Activated CD4-positive, alpha-beta T cell treated with anti-CD3 and anti-CD28 coated beads, Interleukin-2, amount 50 U/mL, for 1 hour (primary cell): ENCODE measurements around the gene PIEZO2.
"Not testable (repeated sequence)": the region's sequence is repeated elsewhere in the genome, so short reads cannot be mapped to it uniquely, and the experiment has no call there.

ENCODE experiments used
- DNase-seq: peaks from one replicate; pipeline ENCODE4 v3.0.0-alpha.2; 2020

Gene PIEZO2

DNA sequence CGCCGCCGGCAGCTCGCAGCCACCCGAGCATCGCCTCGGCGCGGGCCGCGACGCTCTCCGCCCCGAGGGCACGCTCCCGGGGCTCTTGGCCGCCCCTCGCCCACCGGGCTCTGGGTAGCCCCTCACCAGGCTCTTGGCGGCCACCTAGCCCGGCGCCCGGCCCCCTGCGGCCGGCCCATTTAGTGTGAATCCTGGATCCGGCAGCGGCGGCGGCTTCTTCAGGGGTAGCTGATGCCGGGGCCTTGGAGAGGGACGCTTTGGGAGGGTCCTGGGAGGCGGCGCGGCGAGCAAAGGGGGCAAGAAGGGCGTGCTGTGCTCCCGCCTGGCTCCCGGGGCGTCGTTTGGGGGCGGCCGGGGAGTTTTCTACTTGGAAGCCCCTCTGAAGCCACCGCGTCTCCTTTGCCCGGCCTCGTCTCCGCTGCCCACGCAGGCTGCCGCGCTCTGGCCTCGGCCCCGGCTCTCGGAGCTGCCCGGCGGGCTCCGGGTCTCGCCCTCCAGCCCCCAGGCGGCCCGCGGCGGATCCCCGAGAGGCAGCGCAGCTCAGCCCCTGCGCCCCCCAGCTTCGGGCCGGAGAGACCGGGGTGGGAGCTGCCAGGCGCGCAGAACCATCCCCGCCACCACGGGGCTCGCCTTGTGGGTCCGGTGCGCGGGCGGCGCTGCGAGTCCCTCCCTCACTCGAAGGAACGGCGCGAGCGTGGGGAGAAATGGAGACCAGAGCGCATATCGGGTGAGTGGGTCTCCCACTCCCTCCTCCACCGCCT is 509 bp downstream of the PIEZO2 start:
- no peak for DNase-seq

DNA sequence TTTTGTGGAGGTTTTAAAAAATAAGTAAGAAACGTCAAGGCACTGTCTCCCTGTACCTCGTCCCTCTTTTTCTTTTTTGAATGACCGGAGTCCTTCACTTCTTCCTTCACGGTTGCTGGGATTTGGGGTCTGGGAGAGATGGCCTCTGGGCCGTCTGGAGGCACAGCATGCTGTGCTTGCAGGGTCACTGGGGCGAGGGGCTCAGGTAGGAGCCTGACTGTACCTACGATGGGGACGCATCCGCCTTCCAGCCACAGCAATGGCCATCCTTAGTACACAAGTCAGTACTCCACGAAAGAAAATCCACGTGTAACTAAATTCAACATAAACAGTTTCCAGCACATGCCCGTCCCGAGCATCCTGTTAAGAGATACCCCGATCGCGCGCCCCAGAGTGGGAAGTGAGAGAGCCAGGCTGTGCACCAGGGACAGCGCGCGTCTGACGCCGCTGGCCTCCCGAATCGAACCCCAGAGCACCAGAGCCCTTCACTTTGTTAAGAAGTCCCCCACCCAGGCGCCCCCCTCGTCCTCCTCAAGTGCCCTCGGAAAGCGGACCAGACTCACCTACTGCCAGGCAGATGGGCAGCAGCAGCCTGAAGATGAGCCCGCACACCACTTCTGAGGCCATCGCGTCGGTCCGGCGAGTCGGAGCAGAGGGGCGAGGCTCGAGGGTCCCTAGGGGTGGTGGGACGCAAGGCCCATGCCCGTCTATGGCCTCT is 1.2 kb downstream of the PIEZO2 start:
- DNase-seq = no peak

DNA sequence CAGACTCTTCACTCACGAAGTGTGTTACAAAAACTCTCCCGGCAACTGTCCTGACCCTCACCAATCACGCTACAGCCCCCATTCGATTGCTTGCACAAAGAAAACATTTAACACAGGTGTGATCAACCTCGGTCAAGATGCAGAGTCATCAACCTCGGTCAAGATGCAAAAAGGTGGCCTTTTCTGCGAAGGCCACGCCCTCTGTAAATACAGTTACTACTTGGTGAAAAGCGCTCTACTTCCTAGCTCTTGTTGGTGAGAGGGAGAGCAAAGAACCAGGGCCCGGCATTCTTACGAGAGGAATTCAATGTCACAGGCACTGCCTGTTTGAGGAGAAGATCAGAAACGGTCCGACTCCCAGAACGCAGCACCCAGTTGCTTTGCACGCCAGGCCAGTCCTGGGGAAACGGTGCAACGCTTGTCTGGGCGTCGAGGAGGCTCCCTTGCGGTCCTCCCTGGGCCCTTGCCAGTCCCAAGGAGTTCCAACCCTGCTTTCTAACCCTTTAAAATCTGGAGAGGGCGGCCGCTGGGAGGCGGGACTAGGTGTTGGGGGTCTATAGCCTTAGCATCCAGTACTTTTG is 1.9 kb downstream of the PIEZO2 start:
- DNase-seq = no peak

DNA sequence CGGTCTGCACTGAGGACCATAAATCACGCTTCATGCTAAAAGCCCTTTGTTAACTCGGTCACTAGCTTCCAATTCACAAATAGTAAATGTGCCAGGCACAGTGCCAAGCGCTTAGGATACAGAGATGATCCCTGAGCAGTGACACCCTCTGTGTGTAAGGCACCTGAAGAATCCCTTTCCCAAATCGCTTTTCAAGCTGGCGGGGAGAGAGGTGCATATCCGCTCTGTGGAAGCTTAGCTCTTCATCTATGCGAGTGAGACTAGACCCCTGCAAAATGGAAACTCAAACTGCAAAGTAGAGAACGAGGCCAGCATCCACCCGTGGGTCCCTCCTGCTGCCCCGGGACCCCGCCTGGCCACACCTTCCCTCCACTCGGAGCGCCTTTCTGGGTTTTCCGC is 2.4 kb downstream of the PIEZO2 start:
- DNase-seq = no peak

DNA sequence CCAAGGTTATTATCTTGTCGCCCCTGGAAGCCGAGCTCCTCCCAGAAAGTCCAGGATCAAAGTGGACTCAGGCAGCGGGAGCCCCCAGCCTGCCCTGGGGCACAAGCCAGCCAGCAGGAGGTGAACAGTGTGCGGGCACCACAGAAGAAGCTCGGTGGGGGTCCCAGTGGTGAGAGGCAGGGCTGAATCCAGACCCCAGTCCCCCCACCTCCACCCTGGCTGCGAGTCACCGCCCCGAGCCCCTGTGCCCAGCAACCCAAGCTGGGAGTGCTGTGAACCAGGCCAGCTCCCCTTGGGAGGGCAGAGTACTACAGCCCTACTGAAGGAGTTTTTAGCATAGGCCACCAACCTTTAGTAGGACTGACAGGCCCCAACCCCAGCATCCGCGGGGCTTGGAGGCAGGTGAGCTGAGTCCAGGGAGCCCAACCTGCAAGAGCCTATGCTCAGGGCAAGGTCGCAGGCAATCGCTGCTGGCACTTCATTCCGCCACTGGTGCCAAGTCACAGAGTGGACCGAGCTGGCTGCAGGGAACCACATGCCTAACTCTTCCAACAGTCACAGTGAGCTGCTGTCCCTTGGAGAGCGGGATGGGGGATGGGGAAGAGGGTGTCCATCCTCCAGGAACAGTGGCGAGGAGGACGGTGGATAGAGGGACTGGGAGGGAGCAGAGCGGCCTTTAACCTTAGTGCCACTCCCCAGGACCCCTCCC is 3.0 kb downstream of the PIEZO2 start:
- no peak for DNase-seq

GRCh38 chr18:11145413-11146191 is 3.8 kb downstream of the PIEZO2 start:
- no peak for DNase-seq

DNA sequence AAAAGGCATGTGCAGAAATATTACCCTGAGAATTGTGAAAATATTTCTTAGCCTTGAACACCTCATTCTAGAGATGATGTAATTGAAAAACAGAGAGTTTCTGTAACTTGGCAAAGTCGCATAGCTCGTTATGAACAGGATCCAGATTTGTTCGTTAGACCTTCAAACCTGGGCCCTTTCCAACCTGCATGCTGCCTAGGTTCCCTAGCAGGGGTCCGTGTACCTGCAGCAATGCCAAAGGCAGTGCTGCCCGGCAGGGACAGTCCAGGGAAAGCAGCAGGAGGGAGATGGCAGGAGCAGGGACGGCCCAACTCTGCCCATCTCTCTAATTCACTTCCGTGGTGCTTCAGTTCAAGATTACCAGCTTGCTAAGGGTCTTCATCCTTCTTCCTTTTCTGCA is 12.0 kb downstream of the PIEZO2 start:
- no peak for DNase-seq

GRCh38 chr18:11136241-11136640 is 13.1 kb downstream of the PIEZO2 start:
- no peak for DNase-seq

- no peak for DNase-seq
These were observed 14.4 kb downstream of the PIEZO2 start for GRCh38 chr18:11134940-11135339.

DNA sequence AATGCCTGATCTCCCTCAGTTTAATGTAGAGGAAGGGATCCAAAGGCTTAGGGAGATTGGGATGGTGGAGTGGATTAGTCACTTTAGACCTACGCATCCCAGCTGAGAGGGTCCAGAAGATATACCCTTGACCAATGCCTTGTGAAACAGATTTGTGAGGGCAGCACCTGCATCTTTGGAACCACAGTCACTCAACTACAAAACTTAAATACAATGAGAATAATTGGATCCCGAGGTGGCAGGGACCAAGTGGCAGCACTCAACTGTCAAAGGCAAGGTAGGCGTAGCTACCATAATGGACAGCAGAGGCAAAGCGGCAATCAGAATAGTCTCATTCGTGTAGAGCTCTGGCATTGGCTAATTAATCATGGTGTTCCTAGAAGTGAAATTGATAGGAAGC is 20.3 kb downstream of the PIEZO2 start:
- DNase-seq = not testable (repeated sequence)

GRCh38 chr18:11125492-11126315 is 23.7 kb downstream of the PIEZO2 start:
- DNase-seq = no peak

DNA sequence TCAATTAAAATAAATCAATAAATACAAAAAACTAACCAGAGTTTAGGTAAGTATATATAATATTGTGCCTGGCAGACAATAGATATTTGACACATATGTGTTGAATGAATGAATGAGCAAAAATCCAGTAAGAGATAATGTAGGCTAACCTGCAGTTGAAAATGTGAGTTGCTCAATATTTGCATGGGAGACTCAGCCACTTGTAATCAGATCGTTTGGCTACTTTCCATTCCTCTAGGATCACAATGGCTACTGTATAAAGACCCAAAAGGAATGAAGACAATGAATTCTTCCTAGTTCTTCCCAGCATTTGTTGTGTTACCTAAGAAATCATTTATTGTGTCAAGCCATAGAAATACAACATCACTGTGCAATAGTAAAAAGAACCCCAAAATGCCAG is 25.3 kb downstream of the PIEZO2 start:
- no peak for DNase-seq

DNA sequence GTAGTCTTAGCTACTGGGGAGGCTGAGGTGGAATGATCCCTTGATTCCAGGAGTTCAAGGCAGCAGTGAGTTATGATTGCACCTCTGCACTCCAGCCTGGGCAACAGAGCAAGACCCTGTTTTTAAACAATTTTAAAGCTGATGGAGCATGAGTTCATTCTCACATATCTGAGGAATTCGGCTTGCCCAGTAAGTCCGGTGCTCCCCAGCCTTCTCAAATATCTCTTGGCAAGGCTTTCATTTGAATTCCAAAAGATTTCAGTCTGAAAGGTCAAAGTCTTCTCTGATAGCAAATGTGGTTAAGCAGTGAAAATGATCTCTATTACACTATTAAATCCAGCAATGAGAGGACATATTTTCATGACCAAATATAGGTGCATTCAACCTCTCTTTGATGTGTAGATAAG is 27.9 kb downstream of the PIEZO2 start:
- no peak for DNase-seq

GRCh38 chr18:11119959-11120587 is 29.3 kb downstream of the PIEZO2 start:
- DNase-seq = no peak

- DNase-seq = no peak
These were observed 29.8 kb downstream of the PIEZO2 start for GRCh38 chr18:11119550-11119949.

DNA sequence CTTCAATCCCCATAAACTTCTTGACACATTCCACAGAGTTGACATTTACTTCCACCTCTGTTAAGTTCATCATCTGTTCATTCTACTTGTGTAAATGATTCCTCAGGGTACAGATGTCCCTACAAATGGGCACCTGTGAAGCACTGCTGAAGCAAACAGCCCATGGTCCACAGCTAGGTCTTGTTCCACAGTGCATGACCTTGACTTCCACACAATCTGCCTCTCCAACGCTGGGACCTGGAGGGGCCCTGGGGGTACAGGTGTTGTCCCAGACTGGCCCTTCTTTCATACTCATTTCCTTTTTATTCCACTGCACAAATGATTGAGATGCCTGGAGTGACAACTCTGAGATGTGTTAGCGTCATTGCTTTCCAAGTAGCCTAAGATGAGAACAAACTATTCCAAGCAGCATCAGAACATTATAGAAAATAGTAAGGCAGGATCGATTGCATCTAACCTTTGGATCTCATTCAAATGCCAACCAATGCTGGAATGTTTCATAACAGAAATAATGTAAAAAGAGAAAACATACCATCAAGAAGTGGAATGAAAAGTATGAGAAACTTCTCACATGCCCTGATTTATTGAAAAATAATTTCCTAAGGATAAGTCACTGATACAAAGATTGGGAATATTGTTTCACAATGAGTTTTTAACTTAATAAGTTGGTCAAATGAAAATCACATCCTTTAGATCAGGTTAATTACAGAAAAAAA is 31.2 kb downstream of the PIEZO2 start:
- no peak for DNase-seq

- DNase-seq = no peak
These were observed 34.1 kb downstream of the PIEZO2 start for GRCh38 chr18:11115276-11115675.

GRCh38 chr18:11114653-11115052 is 34.7 kb downstream of the PIEZO2 start:
- DNase-seq = no peak

GRCh38 chr18:11113937-11114336 is 35.4 kb downstream of the PIEZO2 start:
- no peak for DNase-seq

DNA sequence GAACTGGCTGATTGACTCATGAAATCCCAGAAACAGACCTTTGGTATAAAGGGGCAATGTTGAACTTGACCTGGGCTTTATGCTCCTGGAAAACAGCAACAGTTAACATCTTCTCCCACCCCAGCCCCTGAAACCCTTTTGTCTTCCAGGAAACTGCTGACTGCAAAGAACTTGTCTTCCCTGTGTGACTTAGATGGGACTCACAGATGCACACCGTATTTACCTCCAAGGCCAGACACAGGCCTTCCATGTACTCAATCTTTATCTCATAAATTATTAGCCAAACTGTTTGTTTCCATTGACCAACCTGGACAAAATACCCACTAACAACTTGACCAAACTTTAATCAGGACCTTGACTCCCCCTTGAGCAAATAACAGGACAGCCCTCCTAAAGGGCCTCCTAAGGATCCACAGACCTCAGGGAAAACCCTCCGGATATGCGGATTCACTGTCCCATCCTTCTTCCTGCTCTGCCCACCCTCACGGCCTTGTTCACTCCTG is 36.3 kb downstream of the PIEZO2 start:
- no peak for DNase-seq
